ENCODE data around the gene DLX3.

The DLX3 gene

GRCh38 chr17:50027172-50027880 is 32.3 kb upstream of the DLX3 start:
- TF ChIP-seq, protein P1, sequence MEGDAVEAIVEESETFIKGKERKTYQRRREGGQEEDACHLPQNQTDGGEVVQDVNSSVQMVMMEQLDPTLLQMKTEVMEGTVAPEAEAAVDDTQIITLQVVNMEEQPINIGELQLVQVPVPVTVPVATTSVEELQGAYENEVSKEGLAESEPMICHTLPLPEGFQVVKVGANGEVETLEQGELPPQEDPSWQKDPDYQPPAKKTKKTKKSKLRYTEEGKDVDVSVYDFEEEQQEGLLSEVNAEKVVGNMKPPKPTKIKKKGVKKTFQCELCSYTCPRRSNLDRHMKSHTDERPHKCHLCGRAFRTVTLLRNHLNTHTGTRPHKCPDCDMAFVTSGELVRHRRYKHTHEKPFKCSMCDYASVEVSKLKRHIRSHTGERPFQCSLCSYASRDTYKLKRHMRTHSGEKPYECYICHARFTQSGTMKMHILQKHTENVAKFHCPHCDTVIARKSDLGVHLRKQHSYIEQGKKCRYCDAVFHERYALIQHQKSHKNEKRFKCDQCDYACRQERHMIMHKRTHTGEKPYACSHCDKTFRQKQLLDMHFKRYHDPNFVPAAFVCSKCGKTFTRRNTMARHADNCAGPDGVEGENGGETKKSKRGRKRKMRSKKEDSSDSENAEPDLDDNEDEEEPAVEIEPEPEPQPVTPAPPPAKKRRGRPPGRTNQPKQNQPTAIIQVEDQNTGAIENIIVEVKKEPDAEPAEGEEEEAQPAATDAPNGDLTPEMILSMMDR (IDR thresholded peaks at IDR 0.05): peak; percentile 43; the same call in 1 of the 2 replicates

DNA sequence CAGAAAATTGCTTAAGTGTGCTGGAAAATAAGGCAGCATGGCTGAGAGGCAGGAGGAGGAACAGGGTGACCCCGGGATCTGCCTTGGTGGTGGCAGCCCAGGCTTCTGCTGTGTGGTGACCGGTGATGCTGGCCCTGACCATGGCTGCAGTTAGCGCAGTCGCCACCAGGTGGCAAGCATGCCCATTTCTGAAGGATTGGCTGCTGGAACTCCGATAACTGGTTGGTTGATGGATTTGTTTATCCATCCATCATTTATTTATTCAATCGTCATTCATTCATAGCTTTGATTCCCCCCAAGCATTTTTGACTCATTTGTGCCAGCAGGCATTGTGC is 31.8 kb upstream of the DLX3 start:
- TF ChIP-seq, protein P1 (IDR thresholded peaks at IDR 0.05): peak; percentile 94

DNA sequence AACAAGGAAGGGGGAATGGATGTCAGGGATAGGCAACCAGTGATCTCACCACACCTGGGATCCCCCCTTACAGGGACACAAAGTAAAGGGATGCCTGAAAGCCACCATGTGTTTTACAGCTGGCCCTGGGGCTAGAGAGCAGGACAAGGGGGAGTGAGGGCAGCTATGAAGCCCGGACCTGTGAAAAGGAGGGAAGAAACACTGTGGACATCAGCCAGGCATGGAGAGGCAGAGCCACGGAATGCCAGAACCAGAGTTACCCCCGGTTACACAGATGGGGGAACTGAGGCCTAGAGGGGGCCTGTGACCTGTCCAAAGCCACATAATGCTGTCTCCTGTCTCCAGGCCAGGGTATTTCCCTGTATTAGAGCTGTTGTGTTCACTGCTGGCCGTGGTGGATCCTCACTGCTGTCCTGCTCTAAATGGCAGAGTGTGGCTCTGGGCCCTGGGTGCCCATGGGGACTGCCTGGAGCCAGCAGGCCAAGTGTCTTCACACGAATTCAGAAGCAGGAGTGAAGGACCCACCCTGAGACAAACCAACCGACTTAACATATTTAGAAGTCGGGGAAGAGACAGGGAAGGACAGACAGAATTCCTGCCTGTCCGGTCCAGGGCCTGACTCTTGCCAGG is 31.1 kb upstream of the DLX3 start:
- TF ChIP-seq, protein P1 (IDR thresholded peaks at IDR 0.05): no peak

DNA sequence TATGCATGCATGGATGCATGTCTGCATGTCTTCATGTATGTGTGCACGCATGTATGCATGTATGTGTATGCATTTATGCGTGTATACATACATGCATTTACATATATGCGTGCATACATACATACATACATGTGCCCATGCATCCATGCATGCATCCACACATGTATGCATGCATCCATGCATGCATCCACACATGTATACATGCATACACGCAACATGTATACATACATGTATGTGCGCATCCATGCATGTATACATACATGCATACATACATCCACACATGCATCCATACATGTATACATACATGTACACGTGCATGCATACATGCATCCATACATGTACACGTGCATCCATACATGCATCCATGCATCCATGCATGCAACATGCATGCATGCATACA is 29.8 kb upstream of the DLX3 start:
- TF ChIP-seq, protein P1 (IDR thresholded peaks at IDR 0.05): no peak

DNA sequence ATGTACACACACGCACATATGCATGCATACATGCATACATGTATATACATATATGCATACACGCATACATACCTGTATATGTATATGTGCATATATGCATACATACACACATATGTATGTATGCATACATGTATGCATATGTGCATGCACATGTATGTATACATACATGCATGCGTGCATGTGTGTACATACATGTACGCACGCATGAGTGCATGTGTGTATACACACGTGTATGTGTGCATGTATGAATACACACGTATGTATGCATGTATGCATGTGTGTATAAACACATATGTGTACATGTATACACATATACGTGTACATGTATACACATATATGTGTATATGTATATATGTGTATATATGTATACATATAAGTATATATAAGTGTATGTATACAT is 28.5 kb upstream of the DLX3 start:
- TF ChIP-seq, protein P1 (IDR thresholded peaks at IDR 0.05): no peak

DNA sequence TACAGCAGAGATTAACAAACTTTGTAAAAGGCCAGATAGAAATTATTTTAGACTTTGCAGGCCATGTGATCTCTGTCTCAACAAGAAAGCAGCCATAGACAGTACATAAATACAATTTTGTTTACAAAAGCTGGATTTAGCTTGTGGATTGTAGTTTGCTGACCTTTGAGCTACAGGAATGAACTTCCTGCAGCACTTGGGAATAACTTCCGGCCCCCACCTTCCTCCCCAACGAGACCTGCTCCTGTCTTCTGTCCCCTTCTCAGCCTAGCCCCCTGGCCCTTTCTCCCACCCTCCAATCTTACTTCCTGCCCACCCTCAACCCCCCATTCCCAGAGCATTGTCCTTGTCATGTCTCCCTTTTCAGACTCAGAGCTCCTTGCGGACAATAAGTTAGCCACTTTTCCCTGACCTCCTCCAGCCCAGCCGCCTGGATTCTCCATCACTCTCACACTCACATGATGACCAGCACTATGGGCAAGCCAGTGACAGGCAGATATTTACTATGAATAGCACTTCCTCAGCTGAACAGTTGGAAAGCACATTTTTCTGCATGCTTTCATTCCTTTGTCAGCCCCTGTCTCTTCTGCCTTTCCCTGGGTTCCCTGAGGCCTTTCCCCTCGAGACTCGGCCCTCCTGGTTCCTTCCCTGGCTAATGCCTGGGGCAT is 27.6 kb upstream of the DLX3 start:
- TF ChIP-seq, protein P1 (IDR thresholded peaks at IDR 0.05): no peak

- TF ChIP-seq, protein P1 (IDR thresholded peaks at IDR 0.05): no peak
Measured at GRCh38 chr17:50021681-50022370, 26.8 kb upstream of the DLX3 start.

Data from LNCAP (cell line).